ENCODE measurements around the gene PALM3.

DNA sequence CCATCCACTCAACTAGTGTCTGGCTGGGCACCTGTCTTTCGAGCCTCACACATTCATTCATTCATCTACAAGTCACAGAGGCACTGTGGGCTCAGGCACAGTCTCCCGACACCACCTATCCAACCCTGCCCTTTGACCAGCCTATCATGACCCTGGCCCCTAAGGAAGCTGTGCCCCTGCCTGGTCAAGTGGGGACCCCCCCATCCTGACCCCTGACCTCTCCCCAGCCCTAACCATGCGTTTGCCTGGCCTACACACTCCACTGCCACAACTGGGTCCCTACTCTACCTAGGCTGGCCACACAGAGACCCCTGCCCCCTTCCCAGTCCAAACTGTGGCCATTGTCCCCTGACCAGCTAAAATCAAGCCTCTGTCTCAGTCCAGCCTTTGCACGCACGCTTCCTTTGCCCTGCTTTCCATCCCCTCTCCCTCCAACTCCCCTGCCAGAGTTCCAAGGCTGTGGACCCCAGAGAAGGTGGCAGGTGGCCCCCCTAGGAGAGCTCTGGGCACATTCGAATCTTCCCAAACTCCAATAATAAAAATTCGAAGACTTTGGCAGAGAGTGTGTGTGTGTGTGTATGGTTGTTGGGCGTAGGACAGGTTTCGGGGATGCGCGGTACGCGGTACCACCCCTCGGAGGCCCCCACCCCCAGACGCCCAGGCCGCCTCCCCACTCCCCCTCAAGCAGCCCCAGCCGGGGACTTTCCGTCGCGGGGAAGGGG, 30.7 kb downstream of the PALM3 start:
- TF ChIP-seq POLR2AphosphoS5 (IDR thresholded peaks at IDR 0.05; ENCODE audit: low read depth, low read length) (no peak), SIN3A (IDR thresholded peaks at IDR 0.05; ENCODE audit: borderline replicate concordance, insufficient read depth, low read length) (no peak), TAF1 (IDR thresholded peaks at IDR 0.05; ENCODE audit: borderline replicate concordance, insufficient read depth, low read length) (no peak), FOXP2 (optimal IDR thresholded peaks at IDR 0.05; ENCODE audit: borderline replicate concordance, extremely low read depth, extremely low read length, insufficient read depth) (no peak)
- TF ChIP-seq, protein P1, sequence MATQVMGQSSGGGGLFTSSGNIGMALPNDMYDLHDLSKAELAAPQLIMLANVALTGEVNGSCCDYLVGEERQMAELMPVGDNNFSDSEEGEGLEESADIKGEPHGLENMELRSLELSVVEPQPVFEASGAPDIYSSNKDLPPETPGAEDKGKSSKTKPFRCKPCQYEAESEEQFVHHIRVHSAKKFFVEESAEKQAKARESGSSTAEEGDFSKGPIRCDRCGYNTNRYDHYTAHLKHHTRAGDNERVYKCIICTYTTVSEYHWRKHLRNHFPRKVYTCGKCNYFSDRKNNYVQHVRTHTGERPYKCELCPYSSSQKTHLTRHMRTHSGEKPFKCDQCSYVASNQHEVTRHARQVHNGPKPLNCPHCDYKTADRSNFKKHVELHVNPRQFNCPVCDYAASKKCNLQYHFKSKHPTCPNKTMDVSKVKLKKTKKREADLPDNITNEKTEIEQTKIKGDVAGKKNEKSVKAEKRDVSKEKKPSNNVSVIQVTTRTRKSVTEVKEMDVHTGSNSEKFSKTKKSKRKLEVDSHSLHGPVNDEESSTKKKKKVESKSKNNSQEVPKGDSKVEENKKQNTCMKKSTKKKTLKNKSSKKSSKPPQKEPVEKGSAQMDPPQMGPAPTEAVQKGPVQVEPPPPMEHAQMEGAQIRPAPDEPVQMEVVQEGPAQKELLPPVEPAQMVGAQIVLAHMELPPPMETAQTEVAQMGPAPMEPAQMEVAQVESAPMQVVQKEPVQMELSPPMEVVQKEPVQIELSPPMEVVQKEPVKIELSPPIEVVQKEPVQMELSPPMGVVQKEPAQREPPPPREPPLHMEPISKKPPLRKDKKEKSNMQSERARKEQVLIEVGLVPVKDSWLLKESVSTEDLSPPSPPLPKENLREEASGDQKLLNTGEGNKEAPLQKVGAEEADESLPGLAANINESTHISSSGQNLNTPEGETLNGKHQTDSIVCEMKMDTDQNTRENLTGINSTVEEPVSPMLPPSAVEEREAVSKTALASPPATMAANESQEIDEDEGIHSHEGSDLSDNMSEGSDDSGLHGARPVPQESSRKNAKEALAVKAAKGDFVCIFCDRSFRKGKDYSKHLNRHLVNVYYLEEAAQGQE (IDR thresholded peaks at IDR 0.05; ENCODE audit: insufficient read depth in 1 of 2, low read depth in 2 of 2, low read length in 2 of 2): no peak

Data from PFSK-1 (cell line).